ENCODE data around the gene ZNF234. TPM values are rescaled to one million over a fixed set of nuclear protein-coding genes. Genes with fewer than 3 reads are reported as not detected.

The ZNF234 gene
- 13.9 TPM for total RNA-seq
- 1 to 10 TPM; 6.9 to 9.7 (median 7.4) TPM for polyA plus RNA-seq (ENCODE audit: insufficient read depth in 1 of 8, insufficient read length in 8 of 8, low replicate concordance in 1 of 8)
- long read RNA-seq, donor 1 = 0 reads
- long read RNA-seq, donor 2 = 0 reads
- long read RNA-seq, donor 3, full-length matches to known transcripts = 2 of 2 reads
- long read RNA-seq, donor 3, partial matches to known transcripts = 0 of 2 reads
- long read RNA-seq, donor 3, other reads (novel, unspliced or antisense) = 0 of 2 reads
- long read RNA-seq, donor 4 = 0 reads
- long read RNA-seq, donor 5, full-length matches to known transcripts = 5 of 5 reads
- long read RNA-seq, donor 5, partial matches to known transcripts = 0 of 5 reads
- long read RNA-seq, donor 5, other reads (novel, unspliced or antisense) = 0 of 5 reads
- long read RNA-seq, donor 6, full-length matches to known transcripts = 5 of 5 reads
- long read RNA-seq, donor 6, partial matches to known transcripts = 0 of 5 reads
- long read RNA-seq, donor 6, other reads (novel, unspliced or antisense) = 0 of 5 reads
- long read RNA-seq, donor 7 = 0 reads
- long read RNA-seq, donor 8 = 0 reads
- long read RNA-seq, donor 9, full-length matches to known transcripts = 2 of 2 reads
- long read RNA-seq, donor 9, partial matches to known transcripts = 0 of 2 reads
- long read RNA-seq, donor 9, other reads (novel, unspliced or antisense) = 0 of 2 reads
- long read RNA-seq, donor 10, full-length matches to known transcripts = 2 of 2 reads
- long read RNA-seq, donor 10, partial matches to known transcripts = 0 of 2 reads
- long read RNA-seq, donor 10, other reads (novel, unspliced or antisense) = 0 of 2 reads
- long read RNA-seq, donor 11, partial matches to known transcripts = 0 of 1 reads
- long read RNA-seq, donor 11, other reads (novel, unspliced or antisense) = 0 of 1 reads

- Histone ChIP-seq H3K27ac (ENCODE audit: low read length) (peak within 1 kb of the TSS; percentile 87), H3K4me3 (ENCODE audit: low read length) (peak within 1 kb of the TSS; percentile 98), H3K27me3 (ENCODE audit: control insufficient read depth, insufficient read depth, low read length) (no peaks in the 10 kb centered on the region), H3K36me3 (ENCODE audit: control insufficient read depth, insufficient read depth, low read length) (peaks cover 13% of the 10 kb centered on the region), H3K4me1 (ENCODE audit: control insufficient read depth, insufficient read depth, low read length) (peaks cover 6% of the 10 kb centered on the region), H3K9me3 (replicated peaks; ENCODE audit: control insufficient read depth, low read depth, low read length) (no peaks in the 10 kb centered on the region)
- WGBS (ENCODE audit: insufficient coverage) = under 1% methylated on average over 42 of the region's 52 CpGs
- peak; percentile 96 for DNase-seq
These were observed at the start of gene ZNF234 for GRCh38 chr19:44141191-44142058. ZNF234 (plus strand) TSS chr19:44141554; CDS start chr19:44144633, 3,079 bp downstream.

DNA sequence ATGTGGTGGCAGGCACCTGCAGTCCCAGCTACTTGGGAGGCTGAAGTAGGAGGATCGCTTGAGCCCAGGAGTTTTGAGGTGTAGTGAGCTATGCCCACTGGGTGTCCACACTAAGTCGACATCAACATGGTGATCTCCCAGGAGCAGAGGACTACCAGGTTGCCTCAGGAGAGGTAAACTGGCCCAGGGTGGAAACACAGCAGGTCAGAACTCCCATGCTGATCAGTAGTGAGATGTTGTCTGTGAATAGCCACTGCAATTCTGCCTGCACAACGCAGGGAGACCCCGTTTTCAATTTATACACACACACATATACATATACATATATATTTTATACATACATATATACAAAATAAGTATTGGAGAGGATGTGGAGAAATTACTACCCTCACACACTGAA is 49.2 kb upstream of the ZNF234 start:
- no peak for DNase-seq

GRCh38 chr19:44093931-44094765 is 47.2 kb upstream of the ZNF234 start, which contains the start of gene ZNF224:
ZNF224 (plus strand) TSS chr19:44094361; CDS start chr19:44097874, 3,513 bp downstream.
- peaks cover 8% of the 10 kb centered on the region for H3K36me3 ChIP-seq (ENCODE audit: control insufficient read depth, insufficient read depth, low read length)
- peak within 1 kb of the TSS; percentile 90 for H3K27ac ChIP-seq (ENCODE audit: low read length)
- no peaks in the 10 kb centered on the region for H3K27me3 ChIP-seq (ENCODE audit: control insufficient read depth, insufficient read depth, low read length)
- H3K4me1 ChIP-seq (ENCODE audit: control insufficient read depth, insufficient read depth, low read length) = no peaks in the 10 kb centered on the region
- peak within 1 kb of the TSS; percentile 93 for H3K4me3 ChIP-seq (ENCODE audit: low read length)
- 0% methylated on average over 32 of the region's 50 CpGs for WGBS (ENCODE audit: insufficient coverage)
- DNase-seq = peak; percentile 99
- no peaks in the 10 kb centered on the region for H3K9me3 ChIP-seq (replicated peaks; ENCODE audit: control insufficient read depth, low read depth, low read length)

More for the DNA sequence above, 49.2 kb upstream of the ZNF234 start:
- Histone ChIP-seq H3K27me3 (ENCODE audit: control insufficient read depth, insufficient read depth, low read length) (no peaks in the 10 kb centered on the region), H3K4me3 (ENCODE audit: low read length) (no peak overlapping the region), H3K9me3 (replicated peaks; ENCODE audit: control insufficient read depth, low read depth, low read length) (no peaks in the 10 kb centered on the region), H3K4me1 (ENCODE audit: control insufficient read depth, insufficient read depth, low read length) (no peaks in the 10 kb centered on the region), H3K27ac (ENCODE audit: low read length) (no peak overlapping the region), H3K36me3 (ENCODE audit: control insufficient read depth, insufficient read depth, low read length) (no peaks in the 10 kb centered on the region)
- WGBS (ENCODE audit: insufficient coverage) = 67% methylated on average over 2 of the region's 4 CpGs

DNA sequence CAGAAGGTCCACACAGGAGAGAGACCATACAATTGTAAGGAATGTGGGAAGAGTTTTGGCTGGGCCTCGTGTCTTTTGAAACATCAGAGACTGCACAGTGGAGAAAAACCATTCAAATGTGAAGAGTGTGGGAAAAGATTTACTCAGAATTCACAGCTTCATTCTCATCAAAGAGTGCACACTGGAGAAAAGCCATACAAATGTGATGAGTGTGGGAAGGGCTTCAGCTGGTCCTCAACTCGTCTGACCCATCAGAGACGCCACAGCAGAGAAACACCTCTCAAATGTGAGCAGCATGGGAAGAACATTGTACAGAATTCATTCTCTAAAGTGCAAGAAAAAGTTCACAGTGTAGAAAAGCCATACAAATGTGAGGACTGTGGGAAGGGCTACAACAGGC is 33.6 kb upstream of the ZNF234 start:
- Histone ChIP-seq H3K27ac (ENCODE audit: low read length) (no peak overlapping the region), H3K36me3 (ENCODE audit: control insufficient read depth, insufficient read depth, low read length) (peaks cover 24% of the 10 kb centered on the region), H3K4me1 (ENCODE audit: control insufficient read depth, insufficient read depth, low read length) (peaks cover 5% of the 10 kb centered on the region), H3K4me3 (ENCODE audit: low read length) (no peak overlapping the region), H3K27me3 (ENCODE audit: control insufficient read depth, insufficient read depth, low read length) (no peaks in the 10 kb centered on the region), H3K9me3 (replicated peaks; ENCODE audit: control insufficient read depth, low read depth, low read length) (peaks cover 54% of the 10 kb centered on the region)
- WGBS (ENCODE audit: insufficient coverage) = 89% methylated on average over 1 of the region's 3 CpGs
- no peak for DNase-seq

DNA sequence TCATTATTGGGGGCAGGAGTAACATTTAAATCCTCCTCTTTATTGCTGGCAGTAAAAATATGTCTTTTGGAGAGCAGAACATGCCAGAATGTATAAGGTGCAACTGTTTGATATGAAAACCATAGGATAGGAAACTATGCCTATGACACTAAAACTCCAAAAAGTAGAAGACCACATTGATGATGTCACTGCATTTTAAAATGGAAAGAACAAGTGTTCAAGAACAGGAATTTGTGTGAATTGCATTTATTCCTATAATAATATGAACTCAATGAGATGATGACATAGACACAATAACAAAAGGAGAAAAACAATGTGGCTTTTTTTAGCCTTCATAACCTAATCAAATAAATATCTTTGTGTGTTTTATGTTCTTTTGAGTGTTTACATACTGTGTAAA is 31.9 kb upstream of the ZNF234 start:
- Histone ChIP-seq H3K27ac (ENCODE audit: low read length) (no peak overlapping the region), H3K4me1 (ENCODE audit: control insufficient read depth, insufficient read depth, low read length) (peaks cover 5% of the 10 kb centered on the region), H3K27me3 (ENCODE audit: control insufficient read depth, insufficient read depth, low read length) (no peaks in the 10 kb centered on the region), H3K36me3 (ENCODE audit: control insufficient read depth, insufficient read depth, low read length) (peaks cover 23% of the 10 kb centered on the region), H3K9me3 (replicated peaks; ENCODE audit: control insufficient read depth, low read depth, low read length) (peaks cover 46% of the 10 kb centered on the region), H3K4me3 (ENCODE audit: low read length) (no peak overlapping the region)
- DNase-seq = no peak

DNA sequence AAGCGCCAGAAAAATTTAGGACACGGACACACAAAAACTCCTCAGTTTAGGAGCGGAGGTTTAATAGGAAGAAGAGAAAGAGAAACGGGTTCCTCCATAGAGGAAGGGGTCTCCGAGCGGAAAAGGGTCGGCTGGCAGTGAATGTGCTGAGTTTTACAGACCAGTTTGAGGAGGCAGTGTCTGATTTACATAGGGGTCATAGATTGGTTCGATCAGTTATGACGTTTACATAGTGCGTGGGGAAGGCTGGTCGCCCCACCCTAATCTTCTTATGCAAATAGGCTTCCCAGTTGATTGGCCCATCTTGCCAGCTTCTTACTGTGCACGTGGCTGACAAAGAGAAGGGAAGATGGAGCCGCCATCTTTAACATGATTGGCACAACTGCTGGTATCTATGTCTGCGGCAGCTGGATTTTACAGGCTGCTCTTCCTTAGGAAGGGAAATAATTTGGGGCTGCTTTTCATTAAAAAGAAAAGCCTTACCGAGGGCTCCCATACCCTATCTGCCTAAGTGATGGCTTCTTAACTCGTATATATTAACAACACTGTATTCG is 29.4 kb upstream of the ZNF234 start:
- peaks cover 32% of the 10 kb centered on the region for H3K9me3 ChIP-seq (replicated peaks; ENCODE audit: control insufficient read depth, low read depth, low read length)
- no peak overlapping the region for H3K27ac ChIP-seq (ENCODE audit: low read length)
- H3K4me3 ChIP-seq (ENCODE audit: low read length) = peak overlapping the region; percentile 76
- 20% methylated on average over 7 of the region's 17 CpGs for WGBS (ENCODE audit: insufficient coverage)
- peaks cover 5% of the 10 kb centered on the region for H3K4me1 ChIP-seq (ENCODE audit: control insufficient read depth, insufficient read depth, low read length)
- H3K36me3 ChIP-seq (ENCODE audit: control insufficient read depth, insufficient read depth, low read length) = peaks cover 15% of the 10 kb centered on the region
- no peaks in the 10 kb centered on the region for H3K27me3 ChIP-seq (ENCODE audit: control insufficient read depth, insufficient read depth, low read length)
- peak; percentile 38 for DNase-seq

GRCh38 chr19:44112802-44113137 is 28.6 kb upstream of the ZNF234 start:
- Histone ChIP-seq H3K4me3 (ENCODE audit: low read length) (peak overlapping the region; percentile 76), H3K9me3 (replicated peaks; ENCODE audit: control insufficient read depth, low read depth, low read length) (peaks cover 24% of the 10 kb centered on the region), H3K27me3 (ENCODE audit: control insufficient read depth, insufficient read depth, low read length) (no peaks in the 10 kb centered on the region), H3K36me3 (ENCODE audit: control insufficient read depth, insufficient read depth, low read length) (peaks cover 13% of the 10 kb centered on the region), H3K27ac (ENCODE audit: low read length) (peak overlapping the region; percentile 85), H3K4me1 (ENCODE audit: control insufficient read depth, insufficient read depth, low read length) (peaks cover 5% of the 10 kb centered on the region)
- no peak for DNase-seq
- WGBS (ENCODE audit: insufficient coverage) = 3% methylated on average over 6 of the region's 11 CpGs

GRCh38 chr19:44113138-44113783 is 28.1 kb upstream of the ZNF234 start, which contains the start of gene ZNF225:
ZNF225 (plus strand) TSS chr19:44113399; CDS start chr19:44115828, 2,429 bp downstream.
- Histone ChIP-seq H3K9me3 (replicated peaks; ENCODE audit: control insufficient read depth, low read depth, low read length) (peaks cover 19% of the 10 kb centered on the region), H3K4me1 (ENCODE audit: control insufficient read depth, insufficient read depth, low read length) (peaks cover 5% of the 10 kb centered on the region), H3K27me3 (ENCODE audit: control insufficient read depth, insufficient read depth, low read length) (no peaks in the 10 kb centered on the region), H3K27ac (ENCODE audit: low read length) (peak within 1 kb of the TSS; percentile 92), H3K4me3 (ENCODE audit: low read length) (peak within 1 kb of the TSS; percentile 76), H3K36me3 (ENCODE audit: control insufficient read depth, insufficient read depth, low read length) (peaks cover 14% of the 10 kb centered on the region)
- WGBS (ENCODE audit: insufficient coverage) = 0% methylated on average over 38 of the region's 44 CpGs
- peak; percentile 100 for DNase-seq
